ENCODE results near the gene POLR2H.

DNA sequence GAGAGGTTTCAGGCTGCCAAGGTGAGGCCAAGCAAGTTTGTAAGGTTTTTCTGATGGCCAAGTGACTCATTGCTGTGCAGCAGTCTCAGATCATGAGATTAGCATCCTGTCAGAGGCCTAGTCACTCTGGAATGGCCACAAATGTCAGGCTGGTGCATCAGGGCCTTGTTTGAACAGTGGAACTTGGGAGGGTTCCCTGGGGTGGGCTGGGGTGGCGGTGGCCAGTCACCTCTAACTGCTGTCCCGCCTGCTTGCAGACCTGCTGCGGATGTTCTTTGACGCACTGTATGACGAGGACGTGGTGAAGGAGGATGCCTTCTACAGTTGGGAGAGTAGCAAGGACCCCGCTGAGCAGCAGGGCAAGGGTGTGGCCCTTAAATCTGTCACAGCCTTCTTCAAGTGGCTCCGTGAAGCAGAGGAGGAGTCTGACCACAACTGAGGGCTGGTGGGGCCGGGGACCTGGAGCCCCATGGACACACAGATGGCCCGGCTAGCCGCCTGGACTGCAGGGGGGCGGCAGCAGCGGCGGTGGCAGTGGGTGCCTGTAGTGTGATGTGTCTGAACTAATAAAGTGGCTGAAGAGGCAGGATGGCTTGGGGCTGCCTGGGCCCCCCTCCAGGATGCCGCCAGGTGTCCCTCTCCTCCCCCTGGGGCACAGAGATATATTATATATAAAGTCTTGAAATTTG lies 26.9 kb upstream of the POLR2H start:
- TF ChIP-seq ATF1 (CRISPR knock-in tag; IDR thresholded peaks at IDR 0.05) (no peak), MYBL2 (CRISPR knock-in tag; IDR thresholded peaks at IDR 0.05) (no peak), ESRRA (CRISPR knock-in tag; IDR thresholded peaks at IDR 0.05; ENCODE audit: borderline replicate concordance) (no peak), TEAD1 (CRISPR knock-in tag; IDR thresholded peaks at IDR 0.05) (no peak)
- TF ChIP-seq, protein P1, sequence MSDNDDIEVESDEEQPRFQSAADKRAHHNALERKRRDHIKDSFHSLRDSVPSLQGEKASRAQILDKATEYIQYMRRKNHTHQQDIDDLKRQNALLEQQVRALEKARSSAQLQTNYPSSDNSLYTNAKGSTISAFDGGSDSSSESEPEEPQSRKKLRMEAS (CRISPR knock-in tag; IDR thresholded peaks at IDR 0.05) = no peak
- TF ChIP-seq, protein P2, sequence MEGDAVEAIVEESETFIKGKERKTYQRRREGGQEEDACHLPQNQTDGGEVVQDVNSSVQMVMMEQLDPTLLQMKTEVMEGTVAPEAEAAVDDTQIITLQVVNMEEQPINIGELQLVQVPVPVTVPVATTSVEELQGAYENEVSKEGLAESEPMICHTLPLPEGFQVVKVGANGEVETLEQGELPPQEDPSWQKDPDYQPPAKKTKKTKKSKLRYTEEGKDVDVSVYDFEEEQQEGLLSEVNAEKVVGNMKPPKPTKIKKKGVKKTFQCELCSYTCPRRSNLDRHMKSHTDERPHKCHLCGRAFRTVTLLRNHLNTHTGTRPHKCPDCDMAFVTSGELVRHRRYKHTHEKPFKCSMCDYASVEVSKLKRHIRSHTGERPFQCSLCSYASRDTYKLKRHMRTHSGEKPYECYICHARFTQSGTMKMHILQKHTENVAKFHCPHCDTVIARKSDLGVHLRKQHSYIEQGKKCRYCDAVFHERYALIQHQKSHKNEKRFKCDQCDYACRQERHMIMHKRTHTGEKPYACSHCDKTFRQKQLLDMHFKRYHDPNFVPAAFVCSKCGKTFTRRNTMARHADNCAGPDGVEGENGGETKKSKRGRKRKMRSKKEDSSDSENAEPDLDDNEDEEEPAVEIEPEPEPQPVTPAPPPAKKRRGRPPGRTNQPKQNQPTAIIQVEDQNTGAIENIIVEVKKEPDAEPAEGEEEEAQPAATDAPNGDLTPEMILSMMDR (IDR thresholded peaks at IDR 0.05) = no peak
- TF ChIP-seq, protein P3, sequence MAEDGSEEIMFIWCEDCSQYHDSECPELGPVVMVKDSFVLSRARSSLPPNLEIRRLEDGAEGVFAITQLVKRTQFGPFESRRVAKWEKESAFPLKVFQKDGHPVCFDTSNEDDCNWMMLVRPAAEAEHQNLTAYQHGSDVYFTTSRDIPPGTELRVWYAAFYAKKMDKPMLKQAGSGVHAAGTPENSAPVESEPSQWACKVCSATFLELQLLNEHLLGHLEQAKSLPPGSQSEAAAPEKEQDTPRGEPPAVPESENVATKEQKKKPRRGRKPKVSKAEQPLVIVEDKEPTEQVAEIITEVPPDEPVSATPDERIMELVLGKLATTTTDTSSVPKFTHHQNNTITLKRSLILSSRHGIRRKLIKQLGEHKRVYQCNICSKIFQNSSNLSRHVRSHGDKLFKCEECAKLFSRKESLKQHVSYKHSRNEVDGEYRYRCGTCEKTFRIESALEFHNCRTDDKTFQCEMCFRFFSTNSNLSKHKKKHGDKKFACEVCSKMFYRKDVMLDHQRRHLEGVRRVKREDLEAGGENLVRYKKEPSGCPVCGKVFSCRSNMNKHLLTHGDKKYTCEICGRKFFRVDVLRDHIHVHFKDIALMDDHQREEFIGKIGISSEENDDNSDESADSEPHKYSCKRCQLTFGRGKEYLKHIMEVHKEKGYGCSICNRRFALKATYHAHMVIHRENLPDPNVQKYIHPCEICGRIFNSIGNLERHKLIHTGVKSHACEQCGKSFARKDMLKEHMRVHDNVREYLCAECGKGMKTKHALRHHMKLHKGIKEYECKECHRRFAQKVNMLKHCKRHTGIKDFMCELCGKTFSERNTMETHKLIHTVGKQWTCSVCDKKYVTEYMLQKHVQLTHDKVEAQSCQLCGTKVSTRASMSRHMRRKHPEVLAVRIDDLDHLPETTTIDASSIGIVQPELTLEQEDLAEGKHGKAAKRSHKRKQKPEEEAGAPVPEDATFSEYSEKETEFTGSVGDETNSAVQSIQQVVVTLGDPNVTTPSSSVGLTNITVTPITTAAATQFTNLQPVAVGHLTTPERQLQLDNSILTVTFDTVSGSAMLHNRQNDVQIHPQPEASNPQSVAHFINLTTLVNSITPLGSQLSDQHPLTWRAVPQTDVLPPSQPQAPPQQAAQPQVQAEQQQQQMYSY (CRISPR knock-in tag; IDR thresholded peaks at IDR 0.05) = no peak

Data from WTC11 (cell line).